ENCODE results near the gene CCDC50.

Gene CCDC50

DNA sequence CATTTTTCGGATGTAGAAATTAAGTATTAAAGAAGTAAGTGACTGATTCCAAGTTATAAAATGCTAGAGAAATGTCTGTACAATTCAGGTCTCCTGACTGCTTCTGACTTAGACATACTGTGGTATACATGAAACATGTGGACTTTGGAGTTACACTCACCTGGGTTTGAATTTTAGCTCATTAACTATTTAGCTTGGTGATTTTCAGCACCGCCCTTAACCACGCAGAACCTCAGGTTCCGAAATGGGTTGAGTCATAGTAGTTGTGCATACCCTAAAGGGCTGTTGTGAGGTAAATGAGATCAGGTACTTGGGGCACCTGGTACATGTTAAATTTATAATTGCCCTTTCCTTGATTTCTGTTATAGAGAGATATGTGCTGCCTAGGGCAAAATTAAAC lies 34.0 kb downstream of the CCDC50 start:
- DNase-seq (ENCODE audit: extremely low read depth, low read depth), result no peak
- TF ChIP-seq, protein P1, sequence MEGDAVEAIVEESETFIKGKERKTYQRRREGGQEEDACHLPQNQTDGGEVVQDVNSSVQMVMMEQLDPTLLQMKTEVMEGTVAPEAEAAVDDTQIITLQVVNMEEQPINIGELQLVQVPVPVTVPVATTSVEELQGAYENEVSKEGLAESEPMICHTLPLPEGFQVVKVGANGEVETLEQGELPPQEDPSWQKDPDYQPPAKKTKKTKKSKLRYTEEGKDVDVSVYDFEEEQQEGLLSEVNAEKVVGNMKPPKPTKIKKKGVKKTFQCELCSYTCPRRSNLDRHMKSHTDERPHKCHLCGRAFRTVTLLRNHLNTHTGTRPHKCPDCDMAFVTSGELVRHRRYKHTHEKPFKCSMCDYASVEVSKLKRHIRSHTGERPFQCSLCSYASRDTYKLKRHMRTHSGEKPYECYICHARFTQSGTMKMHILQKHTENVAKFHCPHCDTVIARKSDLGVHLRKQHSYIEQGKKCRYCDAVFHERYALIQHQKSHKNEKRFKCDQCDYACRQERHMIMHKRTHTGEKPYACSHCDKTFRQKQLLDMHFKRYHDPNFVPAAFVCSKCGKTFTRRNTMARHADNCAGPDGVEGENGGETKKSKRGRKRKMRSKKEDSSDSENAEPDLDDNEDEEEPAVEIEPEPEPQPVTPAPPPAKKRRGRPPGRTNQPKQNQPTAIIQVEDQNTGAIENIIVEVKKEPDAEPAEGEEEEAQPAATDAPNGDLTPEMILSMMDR (IDR thresholded peaks at IDR 0.05; ENCODE audit: low read depth, low read length), result no peak

DNA sequence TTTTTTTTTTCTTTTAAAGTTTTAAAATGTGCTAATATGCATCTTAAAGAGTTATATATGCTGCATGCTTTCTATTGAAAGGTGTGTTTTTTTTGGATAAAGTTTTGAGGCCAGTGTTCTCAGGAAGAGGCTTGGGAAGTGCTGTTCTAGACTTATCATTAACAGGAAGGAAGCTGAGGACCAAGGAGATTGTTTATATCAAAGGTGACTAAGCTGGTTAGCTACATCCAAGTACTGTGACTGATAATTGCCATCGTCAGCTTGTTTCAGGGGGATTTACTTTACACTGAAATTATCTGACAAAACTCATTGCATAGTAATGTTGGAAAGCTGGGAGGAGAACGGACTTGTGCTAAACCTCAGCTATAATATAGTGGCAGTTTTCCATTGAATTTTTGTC lies 37.5 kb downstream of the CCDC50 start:
- DNase-seq (ENCODE audit: extremely low read depth, low read depth), result no peak
- TF ChIP-seq, protein P1 (IDR thresholded peaks at IDR 0.05; ENCODE audit: low read depth, low read length), result no peak

DNA sequence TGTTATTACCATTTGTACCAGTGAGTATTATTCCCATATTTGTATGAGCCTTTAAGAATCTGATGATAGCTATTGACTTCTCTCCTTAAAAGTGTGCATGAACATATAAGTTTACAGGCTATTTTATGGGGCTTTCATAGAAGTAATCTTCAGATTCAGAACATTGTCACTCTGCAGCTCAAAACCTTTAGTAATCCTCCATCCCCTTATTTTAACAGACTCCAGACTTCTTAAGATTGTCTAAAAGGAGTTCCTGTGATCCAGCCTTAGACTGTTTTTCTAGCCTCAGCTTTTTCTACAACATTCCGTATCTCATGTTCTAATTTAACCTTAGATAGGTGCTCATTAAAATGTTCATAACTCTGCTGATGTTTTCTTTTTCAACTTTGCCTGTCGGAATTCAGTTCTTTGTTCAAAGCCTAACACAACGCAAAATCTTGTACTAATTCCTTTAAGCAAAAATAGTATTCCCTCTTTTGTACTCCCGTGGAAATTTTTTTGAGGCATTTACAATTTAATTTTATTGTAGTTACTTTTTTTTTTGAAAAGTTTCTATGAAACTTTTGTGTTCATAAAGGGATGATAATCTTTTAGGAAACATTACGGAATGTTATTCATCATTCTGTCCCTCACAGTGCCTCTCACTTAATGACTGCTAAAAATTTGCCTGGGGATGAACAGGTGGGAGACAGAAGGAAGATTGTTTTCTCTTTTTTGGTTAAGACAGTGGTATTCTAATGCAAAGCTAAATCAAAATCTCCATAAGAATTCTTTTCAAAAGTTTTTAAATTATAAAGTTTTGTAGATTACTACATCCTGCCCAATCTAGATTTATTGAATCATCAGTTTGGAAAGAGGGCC lies 39.8 kb downstream of the CCDC50 start:
- DNase-seq (ENCODE audit: extremely low read depth, low read depth), result no peak
- TF ChIP-seq, protein P1 (IDR thresholded peaks at IDR 0.05; ENCODE audit: low read depth, low read length), result no peak

DNA sequence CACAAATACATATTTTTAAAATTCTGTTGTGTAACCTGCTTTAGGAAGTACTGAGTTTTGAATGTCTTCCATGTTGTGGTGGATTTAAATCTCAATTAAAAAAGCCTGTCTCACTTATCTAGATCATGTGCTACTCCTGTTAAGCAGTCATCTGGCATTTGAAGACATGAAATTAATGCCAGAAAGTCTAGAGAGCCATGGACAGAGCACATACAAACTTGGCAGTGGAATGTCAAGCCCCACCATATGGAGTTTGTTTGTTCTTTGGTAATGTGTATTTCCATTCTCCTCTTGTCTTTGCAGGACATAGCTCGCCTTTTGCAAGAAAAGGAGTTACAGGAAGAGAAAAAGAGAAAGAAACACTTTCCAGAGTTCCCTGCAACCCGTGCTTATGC lies 40.4 kb downstream of the CCDC50 start:
- DNase-seq (ENCODE audit: extremely low read depth, low read depth), result peak; percentile 68
- TF ChIP-seq, protein P1 (IDR thresholded peaks at IDR 0.05; ENCODE audit: low read depth, low read length), result no peak

DNA sequence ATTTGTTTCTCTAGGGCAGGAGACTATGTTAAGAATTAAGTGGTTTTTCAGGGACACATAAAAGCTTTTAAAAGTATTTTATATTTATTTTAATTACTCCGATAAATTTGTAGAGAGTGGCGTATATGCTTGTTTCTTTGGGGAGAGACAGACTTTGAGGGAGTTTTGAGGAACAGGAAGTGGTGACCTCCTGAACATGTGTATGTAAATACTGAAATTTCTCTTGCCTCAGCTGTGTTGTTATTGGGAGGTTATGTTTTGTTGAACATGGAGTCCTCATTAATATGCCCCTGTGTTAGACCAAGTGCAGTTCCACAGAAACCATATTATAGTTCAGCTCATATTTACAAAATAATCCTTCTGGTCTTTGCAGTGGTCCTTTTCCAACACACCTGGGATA lies 42.9 kb downstream of the CCDC50 start:
- TF ChIP-seq, protein P1 (IDR thresholded peaks at IDR 0.05; ENCODE audit: low read depth, low read length), result no peak
- no peak for DNase-seq (ENCODE audit: extremely low read depth, low read depth)

DNA sequence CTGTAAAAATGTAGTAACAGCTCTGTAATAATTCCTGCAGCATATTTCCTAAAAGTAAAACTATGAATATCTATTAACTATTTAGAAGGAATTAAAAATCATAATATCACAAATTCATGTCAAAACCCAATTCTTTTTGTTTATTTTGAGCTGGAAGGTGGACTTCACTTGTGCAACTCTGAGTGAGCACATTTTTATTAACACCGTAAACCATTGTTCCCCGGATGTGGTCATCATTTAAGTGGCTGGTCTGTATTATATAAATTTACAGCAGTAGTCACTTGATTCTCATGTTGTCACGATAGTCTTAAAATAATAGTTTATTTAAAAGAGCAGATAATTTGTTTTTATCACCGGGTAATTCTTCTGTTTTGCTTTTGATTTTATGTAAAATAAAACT lies 44.1 kb downstream of the CCDC50 start:
- no peak for DNase-seq (ENCODE audit: extremely low read depth, low read depth)

DNA sequence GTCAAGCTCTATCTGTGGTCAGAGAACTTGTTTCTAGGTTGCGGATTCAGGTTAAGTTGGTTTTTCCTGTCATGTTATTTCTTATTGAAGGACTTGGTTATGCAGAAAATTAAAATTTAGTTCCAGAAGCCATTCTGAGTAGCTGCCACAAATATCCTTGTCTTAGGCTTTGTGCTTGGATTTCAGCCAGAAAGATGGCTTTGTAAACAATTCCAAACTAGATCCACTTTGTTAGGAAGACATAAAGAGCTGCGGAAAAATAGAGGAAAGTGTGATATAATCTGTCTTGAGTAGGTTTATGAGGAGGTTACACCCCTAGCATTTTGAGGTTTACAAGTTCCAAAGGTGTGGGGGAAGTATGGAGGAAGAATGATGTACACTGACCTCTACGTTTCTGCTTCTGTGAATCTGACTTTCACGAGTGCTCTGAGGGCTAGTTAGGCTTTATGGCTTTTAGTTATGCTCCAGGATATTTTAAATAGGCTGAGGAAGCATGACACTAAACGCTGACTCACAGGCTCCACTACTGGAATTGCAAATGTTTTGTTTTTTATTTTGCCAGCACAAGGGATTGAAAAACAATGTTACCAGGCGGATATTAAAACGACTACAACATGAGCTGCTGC lies 47.4 kb downstream of the CCDC50 start:
- DNase-seq (ENCODE audit: extremely low read depth, low read depth), result peak; percentile 38
- TF ChIP-seq, protein P1 (IDR thresholded peaks at IDR 0.05; ENCODE audit: low read depth, low read length), result no peak

More for the DNA sequence above, 44.1 kb downstream of the CCDC50 start:
- TF ChIP-seq, protein P1 (IDR thresholded peaks at IDR 0.05; ENCODE audit: low read depth, low read length), result no peak

All from AG09319 (cell line).